Heart right ventricle (tissue), 16 donors: Measurements from ENCODE around the gene TEX2. TPM values are rescaled to one million over a fixed set of nuclear protein-coding genes. Genes with fewer than 3 reads are reported as not detected.
A peak's percentile ranks its signal among the peaks of the same experiment; 100 is the strongest.

Experiments
- ATAC-seq, 8 donors: fragments of 200-7000 bp; cut with Tn5 transposase; one replicate each; pipeline ENCODE4 v1.9.1; 2020; ENCODE audit warnings: mild to moderate bottlenecking in 8 of 8, moderate library complexity in 8 of 8, moderate number of reproducible peaks in 1 of 8
- DNase-seq, 2 donors: peaks; one replicate each; pipeline ENCODE4 v3.0.0-alpha.2; 2020
- H3K27ac ChIP-seq, 10 donors: fragments of 200-600 bp; sonication (generic) in 2 of 10; one replicate each; pipeline versions ENCODE4 v1.5.0 to v1.8.0; 2020 to 2022; ENCODE audit warnings: mild to moderate bottlenecking in 3 of 10
- H3K27me3 ChIP-seq, 7 donors: fragments of 200-600 bp; one replicate each; pipeline ENCODE4 v1.8.0; 2021 to 2022; ENCODE audit warnings: mild to moderate bottlenecking in 2 of 7
- H3K36me3 ChIP-seq, 9 donors: fragments of 200-600 bp; sonication (generic) in 1 of 9; one replicate each; pipeline versions ENCODE4 v1.5.0 to v1.8.0; 2020 to 2022; ENCODE audit warnings: mild to moderate bottlenecking in 2 of 9
- H3K4me1 ChIP-seq, 9 donors: fragments of 200-600 bp; sonication (generic) in 1 of 9; one replicate each; pipeline versions ENCODE4 v1.5.0 to v1.8.0; 2020 to 2022; ENCODE audit warnings: mild to moderate bottlenecking in 4 of 9
- H3K4me3 ChIP-seq, 10 donors: fragments of 200-600 bp; sonication (generic) in 2 of 10; one replicate each; pipeline versions ENCODE4 v1.5.0 to v1.8.0; 2020 to 2022; ENCODE audit warnings: mild to moderate bottlenecking in 7 of 10, moderate library complexity in 2 of 10
- H3K9me3 ChIP-seq, 11 donors: fragments of 200-600 bp in 10 of 11; sonication (generic) in 2 of 11; one replicate each; pipeline versions ENCODE4 v1.5.0 to v1.8.0; 2013 to 2022; ENCODE audit warnings: mild to moderate bottlenecking in 2 of 11, control low read depth in 1 of 11, moderate library complexity in 1 of 11
- WGBS, 2 donors: extraction: QIAGEN DNeasy Blood & Tissue Kit; methylation state at CpG; one replicate each; pipeline ENCODE4 v1.1.7; 2013; ENCODE audit warnings: inconsistent platforms in 1 of 2; 5-methylcytosine and 5-hydroxymethylcytosine counted together
- intact Hi-C, 10 donors: fragments of 100-400 bp; cut with DNase I; formaldehyde crosslinking; loops; one replicate each; pipeline versions ENCODE4 v1.11.1 to v1.14.2; 2022
- long read RNA-seq, 3 donors: library from polyadenylated mRNA; unstranded; transcript quantifications; one replicate each; pipeline ENCODE4 v2.0.0, GENCODE V29; 2020 to 2021
- polyA plus RNA-seq, 2 donors: library from polyadenylated mRNA; stranded (reverse); fragments of 200-250 nt; gene quantifications; one replicate each; pipeline ENCODE4 v1.2.3, GENCODE V29; 2013
- total RNA-seq, 10 donors: library from RNA; stranded (reverse); fragmentation: NEBNext Ultra II Directional in 3 of 10; extraction: Animal tissue kit (Norgen Biotek cat#: 25700) in 3 of 10; gene quantifications; one replicate each; pipeline versions ENCODE4 v1.2.1 to v1.2.4, GENCODE V29; 2021 to 2023
- TF ChIP-seq, protein P1 (sequence below), 9 donors: fragments of 200-600 bp; sonication (generic) in 2 of 9; IDR thresholded peaks; one replicate each; pipeline versions ENCODE4 v1.5.0 to v1.8.0; 2021 to 2022; ENCODE audit warnings: antibody characterized with exemption in 9 of 9, mild to moderate bottlenecking in 5 of 9, moderate library complexity in 1 of 9
- donor health status: Arrhythmogenic right ventricular cardiomyopathy.
- donor health status: ischemic (EF 13 %, LVEDD 7.1; RV severe dilation, severe dysfunction).
- donor health status: healthy with polysubstance abuse.
- donor health status: DM: no; HTN: yes; CAD: no.
- donor health status: DM: no; HTN: no; CAD: no.
- donor health status: ischemic (EF 25% LVEDD 6.9; RV normal size, moderate dysfunction).
- donor health status: ischemic (EF 25% LVEDD 5.7; RV mildly dilated, moderate dysfunction).
- donor health status: healthy.
- donor health status: DM: yes; HTN: yes; CAD: no.
- donor health status: Ischemic cardiomyopathy.
- donor health status: ischemic (EF 35%, LVEDD 5.7; RV mildly dilated, moderate dysfunction).
- donor health status: nonischemic (EF 11% LVEDD 7.7; RV severe dilation, severe dysfunction).
- donor health status: DM: yes; HTN: yes; CAD: no.
- donor health status: PGD.
- donor health status: ischemic (EF 29% LVEDD 5.4; RV normal size, mild dysfunction).
- donor health status: nonischemic (EF 23%, LVEDD 6.1; RV moderate dilation, normal function).

TEX2 gene
- total RNA-seq (10 to 100 TPM; 44.2 to 60.5 (median 55.3) TPM), polyA plus RNA-seq (10 to 100 TPM; 15.9 to 22.3 TPM)
- long read RNA-seq, donor 1, full-length matches to known transcripts, result 14 of 54 reads
- long read RNA-seq, donor 1, partial matches to known transcripts, result 32 of 54 reads
- long read RNA-seq, donor 1, other reads (novel, unspliced or antisense), result 8 of 54 reads
- long read RNA-seq, donor 2, full-length matches to known transcripts, result 12 of 63 reads
- long read RNA-seq, donor 2, partial matches to known transcripts, result 47 of 63 reads
- long read RNA-seq, donor 2, other reads (novel, unspliced or antisense), result 4 of 63 reads
- long read RNA-seq, donor 3, full-length matches to known transcripts, result 20 of 248 reads
- long read RNA-seq, donor 3, partial matches to known transcripts, result 214 of 248 reads
- long read RNA-seq, donor 3, other reads (novel, unspliced or antisense), result 14 of 248 reads

GRCh38 chr17:64263000-64263766 is at the start of gene TEX2:
TSS of gene TEX2 (minus strand) at chr17:64263260. CDS start at chr17:64214217, 49,043 bp downstream.
- intact Hi-C loops, result loop anchor here (2.0 to 10.0 kb wide), 7 partner anchors 46 to 116 kb away; no protein-coding TSS in a partner anchor
- ATAC-seq (peak; percentile 92 to 96 (median 93)), DNase-seq (peak; percentile 91)
- Histone ChIP-seq H3K36me3 (no peaks in the 10 kb centered on the region), H3K27me3 (no peaks in the 10 kb centered on the region), H3K4me1 (peaks cover 6 to 51% (median 36%) of the 10 kb centered on the region in 9 donors), H3K4me3 (peak within 1 kb of the TSS; percentile 66 to 99 (median 98)), H3K27ac (peak within 1 kb of the TSS; percentile 47 to 97 (median 92)), H3K9me3 (no peaks in the 10 kb centered on the region)
- TF ChIP-seq, protein P1, sequence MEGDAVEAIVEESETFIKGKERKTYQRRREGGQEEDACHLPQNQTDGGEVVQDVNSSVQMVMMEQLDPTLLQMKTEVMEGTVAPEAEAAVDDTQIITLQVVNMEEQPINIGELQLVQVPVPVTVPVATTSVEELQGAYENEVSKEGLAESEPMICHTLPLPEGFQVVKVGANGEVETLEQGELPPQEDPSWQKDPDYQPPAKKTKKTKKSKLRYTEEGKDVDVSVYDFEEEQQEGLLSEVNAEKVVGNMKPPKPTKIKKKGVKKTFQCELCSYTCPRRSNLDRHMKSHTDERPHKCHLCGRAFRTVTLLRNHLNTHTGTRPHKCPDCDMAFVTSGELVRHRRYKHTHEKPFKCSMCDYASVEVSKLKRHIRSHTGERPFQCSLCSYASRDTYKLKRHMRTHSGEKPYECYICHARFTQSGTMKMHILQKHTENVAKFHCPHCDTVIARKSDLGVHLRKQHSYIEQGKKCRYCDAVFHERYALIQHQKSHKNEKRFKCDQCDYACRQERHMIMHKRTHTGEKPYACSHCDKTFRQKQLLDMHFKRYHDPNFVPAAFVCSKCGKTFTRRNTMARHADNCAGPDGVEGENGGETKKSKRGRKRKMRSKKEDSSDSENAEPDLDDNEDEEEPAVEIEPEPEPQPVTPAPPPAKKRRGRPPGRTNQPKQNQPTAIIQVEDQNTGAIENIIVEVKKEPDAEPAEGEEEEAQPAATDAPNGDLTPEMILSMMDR (IDR thresholded peaks at IDR 0.05), result no peak
- WGBS, 2 donors, result 1% methylated on average over 47 to 69 of the region's 69 CpGs

GRCh38 chr17:64309710-64310109 is 46.6 kb upstream of the TEX2 start:
- no peaks in the 10 kb centered on the region for H3K36me3 ChIP-seq

DNA sequence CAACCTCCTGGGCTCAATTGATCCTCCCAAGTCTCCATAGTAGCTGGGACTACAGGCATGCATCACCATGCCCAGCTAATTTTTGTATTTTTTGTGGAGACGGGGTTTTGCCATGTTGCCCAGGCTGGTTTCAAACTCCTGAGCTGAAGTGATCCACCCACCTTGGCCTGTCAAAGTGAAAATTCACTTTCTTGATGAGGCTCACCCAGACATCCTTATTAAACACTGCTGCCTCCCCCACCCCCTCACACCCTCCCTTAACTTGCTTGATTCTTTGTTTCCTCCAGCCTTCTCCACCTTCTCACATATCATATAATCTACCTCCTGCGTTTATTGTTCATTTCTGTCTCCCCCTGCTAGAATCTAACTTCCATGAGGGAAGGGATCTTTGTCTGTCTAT is 46.0 kb upstream of the TEX2 start:
- Histone ChIP-seq H3K4me3 (no peak overlapping the region), H3K36me3 (no peaks in the 10 kb centered on the region), H3K27me3 (no peaks in the 10 kb centered on the region), H3K9me3 (no peaks in the 10 kb centered on the region), H3K27ac (peak overlapping the region in 4 of 10 donors; percentile 1 to 51 (median 23)), H3K4me1 (peaks cover under 1 to 34% (median 11%) of the 10 kb centered on the region in 9 donors)
- DNase-seq (no peak), ATAC-seq (no peak)
- TF ChIP-seq, protein P1 (IDR thresholded peaks at IDR 0.05), result no peak
- 77 to 85% methylated on average over 2 of the region's 2 CpGs for WGBS, 2 donors
- intact Hi-C loops, result loop anchor here in 2 of 10 donors (5.0 to 10.0 kb wide), 2 partner anchors 186 to 188 kb away; partner anchors contain the start of gene POLG2 (in 2 of the 2)

More at GRCh38 chr17:64309710-64310109, 46.6 kb upstream of the TEX2 start:
- Histone ChIP-seq H3K4me3 (no peak overlapping the region), H3K9me3 (no peaks in the 10 kb centered on the region), H3K4me1 (peaks cover 7 to 41% (median 18%) of the 10 kb centered on the region in 9 donors), H3K27me3 (no peaks in the 10 kb centered on the region), H3K27ac (peak overlapping the region in 3 of 10 donors; percentile 1 to 51 (median 17))
- TF ChIP-seq, protein P1 (IDR thresholded peaks at IDR 0.05), result no peak
- intact Hi-C loops, result loop anchor here in 4 of 10 donors (5.0 to 10.0 kb wide), 3 partner anchors 183 to 188 kb away; partner anchors contain the start of gene POLG2 (in 3 of the 4)
- DNase-seq (no peak), ATAC-seq (peak; percentile 45 to 87 (median 79))
- 51 to 55% methylated on average over 4 of the region's 4 CpGs for WGBS, 2 donors
